Stomach smooth muscle (tissue), 2 donors: ENCODE measurements around the gene NPTX1.

Experiments
- H3K27ac ChIP-seq: one replicate; pipeline ENCODE4 v1.7.0; 2013; ENCODE audit warnings: mild to moderate bottlenecking, low read length, inconsistent platforms
- H3K27me3 ChIP-seq, 2 donors: one replicate each; pipeline ENCODE4 v1.7.0; 2013; ENCODE audit warnings: low read length in 2 of 2; ENCODE audit not compliant: insufficient read depth in 2 of 2, control insufficient read depth in 1 of 2
- H3K36me3 ChIP-seq, 2 donors: one replicate each; pipeline ENCODE4 v1.7.0; 2013; ENCODE audit warnings: low read length in 2 of 2; ENCODE audit not compliant: control insufficient read depth in 2 of 2, insufficient read depth in 2 of 2
- H3K4me1 ChIP-seq: one replicate; pipeline ENCODE4 v1.7.0; 2013; ENCODE audit warnings: low read length; ENCODE audit not compliant: control insufficient read depth, insufficient read depth
- H3K4me3 ChIP-seq, 2 donors: one replicate each; pipeline ENCODE4 v1.7.0; 2013; ENCODE audit warnings: low read length in 2 of 2
- H3K9ac ChIP-seq, 2 donors: one replicate each; pipeline ENCODE4 v1.7.0; 2013; ENCODE audit warnings: low read length in 2 of 2, mild to moderate bottlenecking in 1 of 2
- H3K9me3 ChIP-seq, 2 donors: one replicate each; pipeline ENCODE4 v1.7.0; 2013; ENCODE audit warnings: low read length in 2 of 2; ENCODE audit not compliant: control insufficient read depth in 2 of 2
- donor health status: healthy.
- donor health status: Pancreatic carcinoma.

The NPTX1 gene

GRCh38 chr17:80491478-80492342 is 15.3 kb upstream of the NPTX1 start:
- H3K4me1 ChIP-seq: no peaks in the 10 kb centered on the region
- peaks cover 15 to 24% of the 10 kb centered on the region in 2 donors for H3K27me3 ChIP-seq
- H3K9me3 ChIP-seq: peaks cover 0 to 11% of the 10 kb centered on the region in 2 donors
- no peak overlapping the region for H3K27ac ChIP-seq
- no peak overlapping the region for H3K4me3 ChIP-seq
- H3K36me3 ChIP-seq: no peaks in the 10 kb centered on the region
- H3K9ac ChIP-seq: no peak overlapping the region

GRCh38 chr17:80487511-80487910 is 11.1 kb upstream of the NPTX1 start:
- Histone ChIP-seq H3K9me3 (peaks cover 0 to 12% of the 10 kb centered on the region in 2 donors), H3K27me3 (peaks cover 15 to 28% of the 10 kb centered on the region in 2 donors), H3K4me3 (no peak overlapping the region), H3K4me1 (no peaks in the 10 kb centered on the region), H3K27ac (no peak overlapping the region), H3K9ac (no peak overlapping the region), H3K36me3 (no peaks in the 10 kb centered on the region)

- no peak overlapping the region for H3K4me3 ChIP-seq
- no peaks in the 10 kb centered on the region for H3K4me1 ChIP-seq
- H3K9ac ChIP-seq: no peak overlapping the region
- H3K36me3 ChIP-seq: no peaks in the 10 kb centered on the region
- H3K9me3 ChIP-seq: peaks cover 0 to 12% of the 10 kb centered on the region in 2 donors
- H3K27ac ChIP-seq: no peak overlapping the region
- peaks cover 20 to 36% of the 10 kb centered on the region in 2 donors for H3K27me3 ChIP-seq
Observed at GRCh38 chr17:80486692-80487091, 10.3 kb upstream of the NPTX1 start.

- Histone ChIP-seq H3K27me3 (peaks cover 25 to 40% of the 10 kb centered on the region in 2 donors), H3K9ac (no peak overlapping the region), H3K27ac (no peak overlapping the region), H3K4me1 (no peaks in the 10 kb centered on the region), H3K9me3 (peaks cover 0 to 12% of the 10 kb centered on the region in 2 donors), H3K4me3 (no peak overlapping the region), H3K36me3 (no peaks in the 10 kb centered on the region)
Observed at GRCh38 chr17:80485846-80486245, 9.4 kb upstream of the NPTX1 start.

GRCh38 chr17:80482555-80483308 is 6.3 kb upstream of the NPTX1 start:
- Histone ChIP-seq H3K9me3 (peaks cover 0 to 11% of the 10 kb centered on the region in 2 donors), H3K4me1 (peaks cover 8% of the 10 kb centered on the region), H3K9ac (no peak overlapping the region), H3K27me3 (peaks cover 43 to 51% of the 10 kb centered on the region in 2 donors), H3K36me3 (no peaks in the 10 kb centered on the region), H3K4me3 (no peak overlapping the region), H3K27ac (no peak overlapping the region)

- H3K27me3 ChIP-seq: peaks cover 43 to 48% of the 10 kb centered on the region in 2 donors
- no peak overlapping the region for H3K4me3 ChIP-seq
- no peak overlapping the region for H3K9ac ChIP-seq
- no peak overlapping the region for H3K27ac ChIP-seq
- no peaks in the 10 kb centered on the region for H3K36me3 ChIP-seq
- peaks cover 0 to 4% of the 10 kb centered on the region in 2 donors for H3K9me3 ChIP-seq
- peaks cover 12% of the 10 kb centered on the region for H3K4me1 ChIP-seq
Observed at GRCh38 chr17:80482058-80482318, 5.6 kb upstream of the NPTX1 start.

GRCh38 chr17:80481284-80482057 is 5.1 kb upstream of the NPTX1 start:
- Histone ChIP-seq H3K9me3 (no peaks in the 10 kb centered on the region), H3K27me3 (peaks cover 39 to 51% of the 10 kb centered on the region in 2 donors), H3K4me1 (peaks cover 16% of the 10 kb centered on the region), H3K36me3 (no peaks in the 10 kb centered on the region), H3K9ac (no peak overlapping the region), H3K4me3 (no peak overlapping the region), H3K27ac (no peak overlapping the region)

- H3K36me3 ChIP-seq: no peaks in the 10 kb centered on the region
- H3K9ac ChIP-seq: no peak overlapping the region
- no peak overlapping the region for H3K27ac ChIP-seq
- H3K9me3 ChIP-seq: no peaks in the 10 kb centered on the region
- peaks cover 42 to 54% of the 10 kb centered on the region in 2 donors for H3K27me3 ChIP-seq
- H3K4me3 ChIP-seq: no peak overlapping the region
- H3K4me1 ChIP-seq: peaks cover 25% of the 10 kb centered on the region
Observed at GRCh38 chr17:80480248-80480647, 3.8 kb upstream of the NPTX1 start.

- Histone ChIP-seq H3K27me3 (peaks cover 45 to 54% of the 10 kb centered on the region in 2 donors), H3K9me3 (no peaks in the 10 kb centered on the region)
Observed at GRCh38 chr17:80479246-80479566, 2.8 kb upstream of the NPTX1 start.

GRCh38 chr17:80478487-80479245 is 2.3 kb upstream of the NPTX1 start:
- Histone ChIP-seq H3K27ac (no peak overlapping the region), H3K27me3 (peaks cover 45 to 54% of the 10 kb centered on the region in 2 donors), H3K9ac (no peak overlapping the region), H3K9me3 (no peaks in the 10 kb centered on the region), H3K4me1 (peaks cover 41% of the 10 kb centered on the region), H3K36me3 (no peaks in the 10 kb centered on the region), H3K4me3 (peak overlapping the region; percentile 25 to 66)

More at GRCh38 chr17:80479246-80479566, 2.8 kb upstream of the NPTX1 start:
- Histone ChIP-seq H3K4me3 (no peak overlapping the region), H3K9ac (no peak overlapping the region), H3K4me1 (peaks cover 35% of the 10 kb centered on the region), H3K36me3 (no peaks in the 10 kb centered on the region), H3K27ac (no peak overlapping the region)
